Measurements from ENCODE around the gene IGDCC3.
A peak's percentile ranks its signal among the peaks of the same experiment; 100 is the strongest.
"Not testable (repeated sequence)": the region's sequence is repeated elsewhere in the genome, so short reads cannot be mapped to it uniquely, and the experiment has no call there.

The IGDCC3 gene

GRCh38 chr15:65405791-65406423, 28.1 kb upstream of the IGDCC3 start:
- no peak for DNase-seq (ENCODE audit: low read depth)

- DNase-seq (ENCODE audit: low read depth), result no peak
Measured at GRCh38 chr15:65404186-65404872, 26.5 kb upstream of the IGDCC3 start.

- no peak for DNase-seq (ENCODE audit: low read depth)
Measured at GRCh38 chr15:65402961-65403360, 25.2 kb upstream of the IGDCC3 start.

- no peak for DNase-seq (ENCODE audit: low read depth)
Measured at GRCh38 chr15:65401611-65402240, 23.9 kb upstream of the IGDCC3 start.

- DNase-seq (ENCODE audit: low read depth), result peak; percentile 79
Measured at GRCh38 chr15:65400760-65401610, 23.2 kb upstream of the IGDCC3 start.

- DNase-seq (ENCODE audit: low read depth), result no peak
Measured at GRCh38 chr15:65399997-65400396, 22.2 kb upstream of the IGDCC3 start.

- no peak for DNase-seq (ENCODE audit: low read depth)
Measured at GRCh38 chr15:65399001-65399706, 21.4 kb upstream of the IGDCC3 start.

- DNase-seq (ENCODE audit: low read depth), result not testable (repeated sequence)
Measured at GRCh38 chr15:65398486-65398885, 20.7 kb upstream of the IGDCC3 start.

- no peak for DNase-seq (ENCODE audit: low read depth)
Measured at GRCh38 chr15:65396965-65397317, 19.1 kb upstream of the IGDCC3 start.

GRCh38 chr15:65396283-65396964, 18.6 kb upstream of the IGDCC3 start:
- DNase-seq (ENCODE audit: low read depth), result no peak

- DNase-seq (ENCODE audit: low read depth), result no peak
Measured at GRCh38 chr15:65395567-65396202, 17.9 kb upstream of the IGDCC3 start.

GRCh38 chr15:65394936-65395335, 17.1 kb upstream of the IGDCC3 start:
- DNase-seq (ENCODE audit: low read depth), result no peak

- no peak for DNase-seq (ENCODE audit: low read depth)
Measured at GRCh38 chr15:65394280-65394789, 16.5 kb upstream of the IGDCC3 start.

- no peak for DNase-seq (ENCODE audit: low read depth)
Measured at GRCh38 chr15:65393557-65393956, 15.8 kb upstream of the IGDCC3 start.

GRCh38 chr15:65393091-65393490, 15.3 kb upstream of the IGDCC3 start:
- no peak for DNase-seq (ENCODE audit: low read depth)

GRCh38 chr15:65392368-65392767, 14.6 kb upstream of the IGDCC3 start:
- DNase-seq (ENCODE audit: low read depth), result no peak

GRCh38 chr15:65391732-65392131, 13.9 kb upstream of the IGDCC3 start:
- DNase-seq (ENCODE audit: low read depth), result no peak

GRCh38 chr15:65390447-65390846, 12.6 kb upstream of the IGDCC3 start:
- DNase-seq (ENCODE audit: low read depth), result no peak

- no peak for DNase-seq (ENCODE audit: low read depth)
Measured at GRCh38 chr15:65389226-65389625, 11.4 kb upstream of the IGDCC3 start.

- DNase-seq (ENCODE audit: low read depth), result no peak
Measured at GRCh38 chr15:65388306-65389080, 10.7 kb upstream of the IGDCC3 start.
